ENCODE measurements around the gene HPSE2. TPM values are rescaled to one million over a fixed set of nuclear protein-coding genes. Genes with fewer than 3 reads are reported as not detected.

HPSE2 gene
- total and polyA plus RNA-seq, 2 donors (not counting 1 experiment from before 2014, with no cell fraction given): not detected

GRCh38 chr10:98694883-98695282, 540.8 kb downstream of the HPSE2 start:
- H3K4me2 ChIP-seq (replicated peaks; ENCODE audit: low read depth, low read length, poor library complexity, severe bottlenecking): no peak overlapping the region
- intact Hi-C loops (cut with micrococcal nuclease): no loop called here
- TF ChIP-seq EZH2 (IDR thresholded peaks at IDR 0.05; ENCODE audit: borderline replicate concordance, insufficient read depth, low read depth, low read length, poor library complexity, severe bottlenecking) (no peak), CTCF (IDR thresholded peaks at IDR 0.05) (no peak)
- H3K9ac ChIP-seq (ENCODE audit: low read length): no peak overlapping the region
- Mint-ChIP-seq H3K4me3 (no peak overlapping the region), H3K27me3 (peaks cover 30% of the 10 kb centered on the region), H3K4me1 (no peaks in the 10 kb centered on the region), H3K9me3 (ENCODE audit: insufficient read depth) (no peaks in the 10 kb centered on the region), H3K27ac (no peak overlapping the region)
- H3K4me3 ChIP-seq (ENCODE audit: control extremely low read depth in 1 of 5, extremely low read depth in 1 of 5, insufficient read depth in 1 of 5, low read depth in 2 of 5, low read length in 4 of 5): no peak overlapping the region
- ChIA-PET CTCF (no interaction called here), POLR2A (no interaction called here)
- peaks cover 0 to 8% (median 0%) of the 10 kb centered on the region in 4 experiments for H3K27me3 ChIP-seq (replicated peaks in 1 of 4; ENCODE audit: control extremely low read depth in 1 of 4, control insufficient read depth in 3 of 4, insufficient read depth in 4 of 4, low read length in 3 of 4)
- DNase-seq (no peak), ATAC-seq (ENCODE audit: low read depth) (no peak)
- no peaks in the 10 kb centered on the region for H3K36me3 ChIP-seq (replicated peaks in 1 of 2; ENCODE audit: control extremely low read depth in 1 of 2, control insufficient read depth in 1 of 2, extremely low read depth in 1 of 2, insufficient read depth in 2 of 2, low read length in 1 of 2)
- peaks cover 0 to 2% (median 0%) of the 10 kb centered on the region in 3 donors for H3K9me3 ChIP-seq (ENCODE audit: control extremely low read depth in 1 of 3, control insufficient read depth in 2 of 3, insufficient read depth in 1 of 3, low read length in 2 of 3)
- no peak overlapping the region for H3K27ac ChIP-seq (ENCODE audit: low read length in 2 of 2)
- H4K20me1 ChIP-seq (ENCODE audit: control insufficient read depth, insufficient read depth, low read length, poor library complexity, severe bottlenecking): no peaks in the 10 kb centered on the region
- H3K79me2 ChIP-seq (ENCODE audit: control insufficient read depth, insufficient read depth, low read length): no peaks in the 10 kb centered on the region
- no peak overlapping the region for H2AFZ ChIP-seq (ENCODE audit: insufficient read depth, low read depth, low read length, poor library complexity, severe bottlenecking)
- no peaks in the 10 kb centered on the region for H3K4me1 ChIP-seq (ENCODE audit: control insufficient read depth in 2 of 2, insufficient read depth in 2 of 2, low read length in 2 of 2)

GRCh38 chr10:98694014-98694413, 541.6 kb downstream of the HPSE2 start:
- Histone ChIP-seq H3K36me3 (replicated peaks in 1 of 2; ENCODE audit: control extremely low read depth in 1 of 2, control insufficient read depth in 1 of 2, extremely low read depth in 1 of 2, insufficient read depth in 2 of 2, low read length in 1 of 2) (no peaks in the 10 kb centered on the region), H3K9me3 (ENCODE audit: control extremely low read depth in 1 of 3, control insufficient read depth in 2 of 3, insufficient read depth in 1 of 3, low read length in 2 of 3) (peaks cover 0 to 2% (median 0%) of the 10 kb centered on the region in 3 donors), H3K27ac (ENCODE audit: low read length in 2 of 2) (no peak overlapping the region), H3K79me2 (ENCODE audit: control insufficient read depth, insufficient read depth, low read length) (no peaks in the 10 kb centered on the region), H2AFZ (ENCODE audit: insufficient read depth, low read depth, low read length, poor library complexity, severe bottlenecking) (no peak overlapping the region), H3K9ac (ENCODE audit: low read length) (no peak overlapping the region), H4K20me1 (ENCODE audit: control insufficient read depth, insufficient read depth, low read length, poor library complexity, severe bottlenecking) (no peaks in the 10 kb centered on the region), H3K4me2 (replicated peaks; ENCODE audit: low read depth, low read length, poor library complexity, severe bottlenecking) (no peak overlapping the region), H3K4me1 (ENCODE audit: control insufficient read depth in 2 of 2, insufficient read depth in 2 of 2, low read length in 2 of 2) (no peaks in the 10 kb centered on the region), H3K27me3 (replicated peaks in 1 of 4; ENCODE audit: control extremely low read depth in 1 of 4, control insufficient read depth in 3 of 4, insufficient read depth in 4 of 4, low read length in 3 of 4) (peaks cover 0 to 8% (median 0%) of the 10 kb centered on the region in 4 experiments), H3K4me3 (ENCODE audit: control extremely low read depth in 1 of 5, extremely low read depth in 1 of 5, insufficient read depth in 1 of 5, low read depth in 2 of 5, low read length in 4 of 5) (no peak overlapping the region)
- Mint-ChIP-seq H3K27ac (no peak overlapping the region), H3K9me3 (ENCODE audit: insufficient read depth) (no peaks in the 10 kb centered on the region), H3K4me3 (no peak overlapping the region), H3K4me1 (no peaks in the 10 kb centered on the region), H3K27me3 (peaks cover 33% of the 10 kb centered on the region)
- no peak for TF ChIP-seq EZH2 (IDR thresholded peaks at IDR 0.05; ENCODE audit: borderline replicate concordance, insufficient read depth, low read depth, low read length, poor library complexity, severe bottlenecking)
- no peak for TF ChIP-seq CTCF (IDR thresholded peaks at IDR 0.05)
- ATAC-seq (ENCODE audit: low read depth): no peak
- no peak for DNase-seq
- ChIA-PET POLR2A (no interaction called here), CTCF (no interaction called here)
- WGBS (ENCODE audit: insufficient coverage): 54% methylated on average over 1 of the region's 2 CpGs
- intact Hi-C loops (cut with micrococcal nuclease): no loop called here
